ENCODE results near the gene ATP5MC2.

Gene ATP5MC2

GRCh38 chr12:53670971-53671370 lies 4.9 kb downstream of the ATP5MC2 start:
- H3K27ac ChIP-seq (ENCODE audit: low read depth, low read length, severe bottlenecking), result no peak overlapping the region
- H3K9me3 ChIP-seq (ENCODE audit: control insufficient read depth, low read length), result no peaks in the 10 kb centered on the region
- H3K4me3 ChIP-seq (ENCODE audit: extremely low read depth, insufficient read depth, low read length, poor library complexity, severe bottlenecking), result no peak overlapping the region
- H3K4me1 ChIP-seq (ENCODE audit: control insufficient read depth, insufficient read depth, low read length, poor library complexity, severe bottlenecking), result no peaks in the 10 kb centered on the region
- H3K36me3 ChIP-seq (ENCODE audit: control insufficient read depth, insufficient read depth, low read length), result peaks cover 85% of the 10 kb centered on the region

- Histone ChIP-seq H3K36me3 (ENCODE audit: control insufficient read depth, insufficient read depth, low read length) (peaks cover 92% of the 10 kb centered on the region), H3K9me3 (ENCODE audit: control insufficient read depth, low read length) (no peaks in the 10 kb centered on the region), H3K4me1 (ENCODE audit: control insufficient read depth, insufficient read depth, low read length, poor library complexity, severe bottlenecking) (no peaks in the 10 kb centered on the region), H3K27ac (ENCODE audit: low read depth, low read length, severe bottlenecking) (no peak overlapping the region), H3K4me3 (ENCODE audit: extremely low read depth, insufficient read depth, low read length, poor library complexity, severe bottlenecking) (no peak overlapping the region)
- WGBS, 2 experiments (ENCODE audit: insufficient coverage in 2 of 2), result 97 to 100% methylated on average over 4 to 6 of the region's 7 CpGs
Measured at GRCh38 chr12:53670308-53670707, 5.6 kb downstream of the ATP5MC2 start.

- no peaks in the 10 kb centered on the region for H3K4me1 ChIP-seq (ENCODE audit: control insufficient read depth, insufficient read depth, low read length, poor library complexity, severe bottlenecking)
- no peaks in the 10 kb centered on the region for H3K9me3 ChIP-seq (ENCODE audit: control insufficient read depth, low read length)
- H3K4me3 ChIP-seq (ENCODE audit: extremely low read depth, insufficient read depth, low read length, poor library complexity, severe bottlenecking), result no peak overlapping the region
- peaks cover 97% of the 10 kb centered on the region for H3K36me3 ChIP-seq (ENCODE audit: control insufficient read depth, insufficient read depth, low read length)
- 100% methylated on average over 1 of the region's 2 CpGs for WGBS, 2 experiments (ENCODE audit: insufficient coverage in 2 of 2)
- no peak overlapping the region for H3K27ac ChIP-seq (ENCODE audit: low read depth, low read length, severe bottlenecking)
Measured at GRCh38 chr12:53667080-53667479, 8.8 kb downstream of the ATP5MC2 start.

- Histone ChIP-seq H3K4me1 (ENCODE audit: control insufficient read depth, insufficient read depth, low read length, poor library complexity, severe bottlenecking) (peaks cover 10% of the 10 kb centered on the region), H3K36me3 (ENCODE audit: control insufficient read depth, insufficient read depth, low read length) (peaks cover 77% of the 10 kb centered on the region), H3K27ac (ENCODE audit: low read depth, low read length, severe bottlenecking) (no peak overlapping the region), H3K4me3 (ENCODE audit: extremely low read depth, insufficient read depth, low read length, poor library complexity, severe bottlenecking) (no peak overlapping the region), H3K9me3 (ENCODE audit: control insufficient read depth, low read length) (no peaks in the 10 kb centered on the region)
- 93 to 97% methylated on average over 5 to 6 of the region's 7 CpGs for WGBS, 2 experiments (ENCODE audit: insufficient coverage in 2 of 2)
Measured at GRCh38 chr12:53664936-53665335, 10.9 kb downstream of the ATP5MC2 start.

GRCh38 chr12:53664191-53664590 lies 11.7 kb downstream of the ATP5MC2 start:
- Histone ChIP-seq H3K9me3 (ENCODE audit: control insufficient read depth, low read length) (no peaks in the 10 kb centered on the region), H3K27ac (ENCODE audit: low read depth, low read length, severe bottlenecking) (no peak overlapping the region), H3K4me1 (ENCODE audit: control insufficient read depth, insufficient read depth, low read length, poor library complexity, severe bottlenecking) (peaks cover 17% of the 10 kb centered on the region), H3K36me3 (ENCODE audit: control insufficient read depth, insufficient read depth, low read length) (peaks cover 69% of the 10 kb centered on the region), H3K4me3 (ENCODE audit: extremely low read depth, insufficient read depth, low read length, poor library complexity, severe bottlenecking) (no peak overlapping the region)
- WGBS, 2 experiments (ENCODE audit: insufficient coverage in 2 of 2), result 75 to 81% methylated on average over 3 to 4 of the region's 5 CpGs

GRCh38 chr12:53660041-53660440 lies 15.8 kb downstream of the ATP5MC2 start:
- no CpG with 5 or more reads among the region's 5 CpGs for WGBS, 2 experiments (ENCODE audit: insufficient coverage in 2 of 2)
- peak overlapping the region; percentile 96 for H3K27ac ChIP-seq (ENCODE audit: low read depth, low read length, severe bottlenecking)
- no peak overlapping the region for H3K4me3 ChIP-seq (ENCODE audit: extremely low read depth, insufficient read depth, low read length, poor library complexity, severe bottlenecking)
- H3K4me1 ChIP-seq (ENCODE audit: control insufficient read depth, insufficient read depth, low read length, poor library complexity, severe bottlenecking), result peaks cover 36% of the 10 kb centered on the region
- H3K36me3 ChIP-seq (ENCODE audit: control insufficient read depth, insufficient read depth, low read length), result peaks cover 30% of the 10 kb centered on the region
- H3K9me3 ChIP-seq (ENCODE audit: control insufficient read depth, low read length), result no peaks in the 10 kb centered on the region

GRCh38 chr12:53659571-53659981 lies 16.3 kb downstream of the ATP5MC2 start:
- no peak overlapping the region for H3K4me3 ChIP-seq (ENCODE audit: extremely low read depth, insufficient read depth, low read length, poor library complexity, severe bottlenecking)
- no peaks in the 10 kb centered on the region for H3K9me3 ChIP-seq (ENCODE audit: control insufficient read depth, low read length)
- peak overlapping the region; percentile 96 for H3K27ac ChIP-seq (ENCODE audit: low read depth, low read length, severe bottlenecking)
- peaks cover 25% of the 10 kb centered on the region for H3K36me3 ChIP-seq (ENCODE audit: control insufficient read depth, insufficient read depth, low read length)
- WGBS, 2 experiments (ENCODE audit: insufficient coverage in 2 of 2), result no CpG with 5 or more reads among the region's 2 CpGs
- peaks cover 36% of the 10 kb centered on the region for H3K4me1 ChIP-seq (ENCODE audit: control insufficient read depth, insufficient read depth, low read length, poor library complexity, severe bottlenecking)

- WGBS, 2 experiments (ENCODE audit: insufficient coverage in 2 of 2), result 20 to 22% methylated on average over 1 to 2 of the region's 3 CpGs
- peak overlapping the region; percentile 96 for H3K27ac ChIP-seq (ENCODE audit: low read depth, low read length, severe bottlenecking)
- peaks cover 20% of the 10 kb centered on the region for H3K36me3 ChIP-seq (ENCODE audit: control insufficient read depth, insufficient read depth, low read length)
- no peak overlapping the region for H3K4me3 ChIP-seq (ENCODE audit: extremely low read depth, insufficient read depth, low read length, poor library complexity, severe bottlenecking)
- H3K9me3 ChIP-seq (ENCODE audit: control insufficient read depth, low read length), result no peaks in the 10 kb centered on the region
- H3K4me1 ChIP-seq (ENCODE audit: control insufficient read depth, insufficient read depth, low read length, poor library complexity, severe bottlenecking), result peaks cover 36% of the 10 kb centered on the region
Measured at GRCh38 chr12:53659011-53659551, 16.8 kb downstream of the ATP5MC2 start.

- H3K4me3 ChIP-seq (ENCODE audit: extremely low read depth, insufficient read depth, low read length, poor library complexity, severe bottlenecking), result no peak overlapping the region
Measured at GRCh38 chr12:53657041-53657440, 18.8 kb downstream of the ATP5MC2 start.

GRCh38 chr12:53653595-53653994 lies 22.3 kb downstream of the ATP5MC2 start:
- Histone ChIP-seq H3K27ac (ENCODE audit: low read depth, low read length, severe bottlenecking) (no peak overlapping the region), H3K9me3 (ENCODE audit: control insufficient read depth, low read length) (no peaks in the 10 kb centered on the region), H3K4me1 (ENCODE audit: control insufficient read depth, insufficient read depth, low read length, poor library complexity, severe bottlenecking) (peaks cover 12% of the 10 kb centered on the region), H3K36me3 (ENCODE audit: control insufficient read depth, insufficient read depth, low read length) (no peaks in the 10 kb centered on the region), H3K4me3 (ENCODE audit: extremely low read depth, insufficient read depth, low read length, poor library complexity, severe bottlenecking) (no peak overlapping the region)
- 100% methylated on average over 1 of the region's 2 CpGs; no CpG with 5 or more reads in 1 of the 2 experiments for WGBS, 2 experiments (ENCODE audit: insufficient coverage in 2 of 2)

More at GRCh38 chr12:53657041-53657440, 18.8 kb downstream of the ATP5MC2 start:
- no peaks in the 10 kb centered on the region for H3K9me3 ChIP-seq (ENCODE audit: control insufficient read depth, low read length)
- WGBS, 2 experiments (ENCODE audit: insufficient coverage in 2 of 2), result 93 to 94% methylated on average over 3 to 4 of the region's 4 CpGs
- peaks cover 36% of the 10 kb centered on the region for H3K4me1 ChIP-seq (ENCODE audit: control insufficient read depth, insufficient read depth, low read length, poor library complexity, severe bottlenecking)
- peaks cover under 1% of the 10 kb centered on the region for H3K36me3 ChIP-seq (ENCODE audit: control insufficient read depth, insufficient read depth, low read length)
- no peak overlapping the region for H3K27ac ChIP-seq (ENCODE audit: low read depth, low read length, severe bottlenecking)

GRCh38 chr12:53652366-53652765 lies 23.5 kb downstream of the ATP5MC2 start:
- no peaks in the 10 kb centered on the region for H3K4me1 ChIP-seq (ENCODE audit: control insufficient read depth, insufficient read depth, low read length, poor library complexity, severe bottlenecking)
- H3K36me3 ChIP-seq (ENCODE audit: control insufficient read depth, insufficient read depth, low read length), result no peaks in the 10 kb centered on the region
- no peaks in the 10 kb centered on the region for H3K9me3 ChIP-seq (ENCODE audit: control insufficient read depth, low read length)
- H3K4me3 ChIP-seq (ENCODE audit: extremely low read depth, insufficient read depth, low read length, poor library complexity, severe bottlenecking), result no peak overlapping the region
- no peak overlapping the region for H3K27ac ChIP-seq (ENCODE audit: low read depth, low read length, severe bottlenecking)
- WGBS, 2 experiments (ENCODE audit: insufficient coverage in 2 of 2), result 100% methylated on average over 1 of the region's 1 CpG; no CpG with 5 or more reads in 1 of the 2 experiments
